Fibroblast of lung (primary cell): ENCODE data around the gene PAFAH1B2. TPM values are rescaled to one million over a fixed set of nuclear protein-coding genes. Genes with fewer than 3 reads are reported as not detected.

ENCODE experiments used
- DNase-seq, 2 donors: peaks; one replicate each; pipeline versions ENCODE4 v3.0.0 to v3.0.0-alpha.2; 2010; ENCODE audit warnings: low read depth in 2 of 2
- H2AFZ ChIP-seq: 2 replicates; pipeline ENCODE4 v1.5.1; 2012; ENCODE audit warnings: low read length, control low read depth, inconsistent platforms
- H3K27ac ChIP-seq: 2 replicates; pipeline ENCODE4 v1.5.1; 2011; ENCODE audit warnings: low read length, control low read depth; ENCODE audit not compliant: insufficient read depth
- H3K27me3 ChIP-seq: 2 replicates; pipeline ENCODE4 v1.5.1; 2011; ENCODE audit warnings: mild to moderate bottlenecking, low read length; ENCODE audit not compliant: control insufficient read depth, insufficient read depth
- H3K36me3 ChIP-seq: 2 replicates; pipeline ENCODE4 v1.5.1; 2011; ENCODE audit warnings: low read length; ENCODE audit not compliant: control insufficient read depth, insufficient read depth
- H3K4me1 ChIP-seq: 2 replicates; pipeline ENCODE4 v1.5.1; 2011; ENCODE audit warnings: low read length; ENCODE audit not compliant: control insufficient read depth, insufficient read depth; ENCODE audit errors: extremely low read depth
- H3K4me2 ChIP-seq: 2 replicates; pipeline ENCODE4 v1.5.1; 2011; ENCODE audit warnings: low read length, control low read depth; ENCODE audit not compliant: insufficient read depth; ENCODE audit errors: extremely low read depth
- H3K4me3 ChIP-seq, 4 experiments: fragments of 200-600 bp in 1 of 4; sonication (generic) in 1 of 4; replicated peaks in 1 of 4; 2 replicates each; pipeline ENCODE4 v1.5.1; 2011 to 2016; ENCODE audit warnings: low read length in 4 of 4, low read depth in 3 of 4, mild to moderate bottlenecking in 3 of 4, control low read depth in 2 of 4, inconsistent platforms in 1 of 4, mixed read lengths in 1 of 4; ENCODE audit not compliant: insufficient read depth in 1 of 4; ENCODE audit errors: control extremely low read depth in 1 of 4
- H3K79me2 ChIP-seq: 2 replicates; pipeline ENCODE4 v1.5.1; 2012; ENCODE audit warnings: mild to moderate bottlenecking, low read length, inconsistent platforms; ENCODE audit not compliant: control insufficient read depth, insufficient read depth
- H3K9ac ChIP-seq: 2 replicates; pipeline ENCODE4 v1.5.1; 2011; ENCODE audit warnings: mild to moderate bottlenecking, low read length, control low read depth; ENCODE audit not compliant: insufficient read depth
- H3K9me3 ChIP-seq: 2 replicates; pipeline ENCODE4 v1.5.1; 2012; ENCODE audit warnings: low read depth, low read length; ENCODE audit not compliant: control insufficient read depth, insufficient read depth
- H4K20me1 ChIP-seq: 2 replicates; pipeline ENCODE4 v1.5.1; 2011; ENCODE audit warnings: low read length; ENCODE audit not compliant: control insufficient read depth, insufficient read depth; ENCODE audit errors: extremely low read depth
- CTCF ChIP-seq, 2 donors: IDR thresholded peaks in 1 of 2; conservative IDR thresholded peaks in 1 of 2; 1 replicate in 1 of 2; 2 replicates in 1 of 2; pipeline ENCODE4 v1.5.1; 2011 to 2012; ENCODE audit warnings: low read length in 2 of 2, control low read depth in 1 of 2, inconsistent platforms in 1 of 2, low read depth in 1 of 2, mild to moderate bottlenecking in 1 of 2
- EZH2 ChIP-seq: IDR thresholded peaks from 2 replicates; pipeline ENCODE4 v1.5.1; 2012; ENCODE audit warnings: low read length, control low read depth, mild to moderate bottlenecking; ENCODE audit errors: missing control alignments
- polyA plus RNA-seq, 2 donors: library from polyadenylated mRNA; depleted of rRNA in 1 of 2; stranded (reverse) in 1 of 2; unstranded in 1 of 2; fragments of >200 nt; gene quantifications; 2 replicates each; pipeline ENCODE4 v1.2.1, GENCODE V29; 2011 to 2012; ENCODE audit warnings: missing spikeins in 1 of 2
- total RNA-seq: library from RNA; depleted of rRNA; stranded (reverse); fragments of >200 nt; gene quantifications from 2 replicates; pipeline ENCODE4 v1.2.1, GENCODE V29; 2014

PAFAH1B2 gene
- total and polyA plus RNA-seq, 2 donors (not counting 1 experiment from before 2014, with no cell fraction given): 70.8 to 112 TPM

DNA sequence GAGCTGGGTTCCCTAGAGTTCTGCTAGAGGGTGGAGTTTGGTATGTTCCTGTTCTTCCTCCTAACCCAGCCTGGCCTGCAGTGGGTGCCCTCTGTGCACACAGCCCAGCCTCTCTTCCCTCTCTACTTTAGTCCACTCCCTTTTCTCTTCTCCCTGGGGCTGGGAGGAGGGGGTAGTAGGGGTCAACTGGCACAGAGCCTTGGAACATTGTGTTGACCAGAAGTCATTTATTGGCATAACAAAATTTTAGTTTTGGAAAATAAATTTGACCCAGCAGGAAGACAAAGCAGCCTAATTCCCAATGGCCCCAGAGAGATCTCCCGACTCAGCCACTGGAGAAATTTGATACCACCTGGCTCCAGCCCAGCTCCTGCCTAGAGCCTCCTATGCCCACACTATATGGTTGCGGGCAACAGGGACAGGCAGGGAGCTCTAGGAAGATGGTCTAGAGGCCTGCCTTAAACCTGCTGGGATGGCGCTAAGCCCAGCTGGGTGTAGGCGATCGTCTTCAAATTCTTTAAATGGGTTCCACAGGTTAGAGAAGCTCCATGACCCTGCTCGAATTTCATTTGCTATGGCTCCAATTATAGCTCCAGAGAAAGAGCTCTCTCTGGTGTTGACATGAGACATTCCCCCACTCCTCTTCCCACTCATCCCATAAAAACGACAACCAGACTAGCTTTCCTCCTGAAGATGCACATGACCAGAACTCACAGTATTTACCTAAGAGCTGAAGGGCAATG, 77.9 kb downstream of the PAFAH1B2 start:
- H3K79me2 ChIP-seq: no peaks in the 10 kb centered on the region
- no peak for TF ChIP-seq EZH2
- TF ChIP-seq CTCF (conservative IDR thresholded peaks at IDR 0.05 in 1 of 2, IDR thresholded peaks at IDR 0.05 in 1 of 2; ENCODE audit: low read depth in 1 of 2, low read length in 2 of 2): peak; percentile 9 to 16
- H3K36me3 ChIP-seq: peaks cover 5% of the 10 kb centered on the region
- H4K20me1 ChIP-seq: no peaks in the 10 kb centered on the region
- peak in 1 of 2 donors; percentile 85 for DNase-seq
- H3K4me2 ChIP-seq: peak overlapping the region; percentile 16
- no peak overlapping the region for H3K4me3 ChIP-seq
- no peaks in the 10 kb centered on the region for H3K9me3 ChIP-seq
- no peaks in the 10 kb centered on the region for H3K27me3 ChIP-seq
- H3K9ac ChIP-seq: no peak overlapping the region
- no peak overlapping the region for H2AFZ ChIP-seq
- peaks cover 32% of the 10 kb centered on the region for H3K4me1 ChIP-seq
- peak overlapping the region; percentile 4 for H3K27ac ChIP-seq

DNA sequence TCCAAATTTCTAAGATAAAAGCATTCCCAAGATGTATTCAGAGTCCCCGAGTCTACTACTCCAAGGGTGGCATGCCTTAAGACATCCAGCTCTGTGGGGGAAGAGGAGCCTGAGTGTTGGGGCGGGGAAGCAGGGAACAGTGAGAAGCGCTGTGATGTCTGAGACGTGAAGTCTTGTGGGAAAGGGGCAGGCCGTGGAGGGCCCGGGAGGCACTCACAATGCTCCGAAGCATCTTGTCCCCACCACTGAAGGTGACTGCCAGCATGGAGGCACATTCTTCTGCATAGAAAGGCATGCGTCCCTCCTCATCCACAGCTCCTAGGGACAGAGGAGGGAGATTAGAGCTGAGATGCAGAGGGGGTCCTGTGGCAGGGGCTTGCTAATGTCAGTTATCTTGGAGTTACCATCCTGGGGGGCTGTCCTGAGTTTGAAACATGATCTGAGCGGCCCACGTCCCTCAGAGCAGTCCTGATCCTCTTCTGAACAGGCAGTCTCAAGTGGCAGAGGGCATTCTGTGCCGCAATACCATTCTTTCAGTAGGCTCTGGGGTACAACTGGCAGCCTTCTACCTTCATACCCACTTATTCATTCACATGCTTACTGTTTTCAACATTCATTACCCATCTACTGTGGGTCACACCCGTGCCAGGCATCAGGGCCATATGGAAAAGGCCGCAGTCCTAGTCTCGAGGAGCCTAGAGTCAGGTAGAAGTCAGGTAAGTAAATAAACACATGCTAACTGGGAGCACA, 79.1 kb downstream of the PAFAH1B2 start:
- no peak overlapping the region for H3K27ac ChIP-seq
- peaks cover 9% of the 10 kb centered on the region for H3K36me3 ChIP-seq
- H3K4me1 ChIP-seq: peaks cover 23% of the 10 kb centered on the region
- H4K20me1 ChIP-seq: no peaks in the 10 kb centered on the region
- TF ChIP-seq EZH2 (no peak), CTCF (conservative IDR thresholded peaks at IDR 0.05 in 1 of 2, IDR thresholded peaks at IDR 0.05 in 1 of 2; ENCODE audit: low read depth in 1 of 2, low read length in 2 of 2) (no peak)
- no peak overlapping the region for H3K9ac ChIP-seq
- no peaks in the 10 kb centered on the region for H3K79me2 ChIP-seq
- no peak overlapping the region for H2AFZ ChIP-seq
- H3K27me3 ChIP-seq: no peaks in the 10 kb centered on the region
- H3K4me3 ChIP-seq: no peak overlapping the region
- no peak overlapping the region for H3K4me2 ChIP-seq
- no peaks in the 10 kb centered on the region for H3K9me3 ChIP-seq
- no peak for DNase-seq
